Nephron (organoid): ENCODE data around the gene TPD52L1.

ENCODE experiments used
- H3K27ac Mint-ChIP-seq, 3 experiments: 2 replicates each; pipeline ENCODE4 v1.8.0; 2020; ENCODE audit warnings: mixed read lengths in 3 of 3, mild to moderate bottlenecking in 2 of 3, moderate library complexity in 1 of 3
- H3K27me3 Mint-ChIP-seq: 2 replicates; pipeline ENCODE4 v1.8.0; 2021; ENCODE audit warnings: low read depth, mild to moderate bottlenecking, moderate library complexity, mixed read lengths
- H3K36me3 Mint-ChIP-seq: 2 replicates; pipeline ENCODE4 v1.8.0; 2020; ENCODE audit warnings: low read depth, mixed read lengths
- H3K4me1 Mint-ChIP-seq: 2 replicates; pipeline ENCODE4 v1.8.0; 2020; ENCODE audit warnings: mixed read lengths
- H3K4me3 Mint-ChIP-seq, 3 experiments: 2 replicates each; pipeline ENCODE4 v1.8.0; 2020; ENCODE audit warnings: mild to moderate bottlenecking in 3 of 3, mixed read lengths in 3 of 3, moderate library complexity in 2 of 3
- H3K9me3 Mint-ChIP-seq: 2 replicates; pipeline ENCODE4 v1.8.0; 2020; ENCODE audit warnings: mixed read lengths
- TF ChIP-seq, protein P1 (sequence below), 3 experiments: fragments of 200-600 bp; sonication (generic); IDR thresholded peaks; one replicate each; pipeline ENCODE4 v1.5.0; 2021; ENCODE audit warnings: antibody characterized with exemption in 3 of 3; ENCODE audit not compliant: unreplicated experiment in 3 of 3

Gene TPD52L1

DNA sequence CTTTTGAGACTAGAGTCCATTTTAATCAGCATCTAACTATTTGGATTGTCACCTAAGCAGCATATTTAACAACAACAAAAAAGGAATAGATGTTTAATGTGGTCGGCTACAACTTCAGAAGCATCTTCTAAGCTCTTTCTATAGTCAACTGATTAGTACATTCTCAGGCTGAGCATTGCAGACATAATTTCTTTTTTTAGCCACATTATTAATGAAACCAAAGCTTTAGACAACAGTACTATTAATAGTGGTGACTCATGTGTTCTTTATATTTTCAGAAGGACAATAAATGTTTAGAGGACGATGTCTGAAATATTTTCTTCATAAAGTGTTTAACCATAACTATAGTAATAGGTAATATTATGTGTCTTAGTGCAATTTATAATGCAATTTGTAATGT is 52.4 kb downstream of the TPD52L1 start:
- no peak overlapping the region for H3K27ac Mint-ChIP-seq
- H3K4me3 Mint-ChIP-seq: no peak overlapping the region
- H3K36me3 Mint-ChIP-seq: no peaks in the 10 kb centered on the region

DNA sequence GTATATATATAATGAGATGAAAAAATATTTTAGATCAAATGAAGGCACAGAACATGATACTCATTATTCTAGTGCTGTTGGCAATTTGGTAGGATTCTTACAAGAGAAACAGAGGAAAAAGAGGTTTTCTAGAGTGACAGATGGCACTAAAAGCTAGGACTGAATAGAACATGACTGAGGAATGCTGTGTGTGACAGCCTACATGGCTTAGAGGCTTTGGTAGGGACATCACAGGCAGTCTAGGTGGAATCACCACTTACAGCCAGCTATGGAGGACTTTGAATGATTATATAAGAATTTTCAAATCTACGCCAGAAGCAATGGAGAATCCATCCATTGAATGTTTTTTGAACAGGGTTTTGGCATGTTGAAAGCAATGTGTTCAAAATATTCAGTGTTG is 52.8 kb downstream of the TPD52L1 start:
- Mint-ChIP-seq H3K9me3 (no peaks in the 10 kb centered on the region), H3K36me3 (no peaks in the 10 kb centered on the region), H3K27ac (no peak overlapping the region), H3K27me3 (no peaks in the 10 kb centered on the region), H3K4me1 (peaks cover 29% of the 10 kb centered on the region), H3K4me3 (no peak overlapping the region)
- TF ChIP-seq, protein P1, sequence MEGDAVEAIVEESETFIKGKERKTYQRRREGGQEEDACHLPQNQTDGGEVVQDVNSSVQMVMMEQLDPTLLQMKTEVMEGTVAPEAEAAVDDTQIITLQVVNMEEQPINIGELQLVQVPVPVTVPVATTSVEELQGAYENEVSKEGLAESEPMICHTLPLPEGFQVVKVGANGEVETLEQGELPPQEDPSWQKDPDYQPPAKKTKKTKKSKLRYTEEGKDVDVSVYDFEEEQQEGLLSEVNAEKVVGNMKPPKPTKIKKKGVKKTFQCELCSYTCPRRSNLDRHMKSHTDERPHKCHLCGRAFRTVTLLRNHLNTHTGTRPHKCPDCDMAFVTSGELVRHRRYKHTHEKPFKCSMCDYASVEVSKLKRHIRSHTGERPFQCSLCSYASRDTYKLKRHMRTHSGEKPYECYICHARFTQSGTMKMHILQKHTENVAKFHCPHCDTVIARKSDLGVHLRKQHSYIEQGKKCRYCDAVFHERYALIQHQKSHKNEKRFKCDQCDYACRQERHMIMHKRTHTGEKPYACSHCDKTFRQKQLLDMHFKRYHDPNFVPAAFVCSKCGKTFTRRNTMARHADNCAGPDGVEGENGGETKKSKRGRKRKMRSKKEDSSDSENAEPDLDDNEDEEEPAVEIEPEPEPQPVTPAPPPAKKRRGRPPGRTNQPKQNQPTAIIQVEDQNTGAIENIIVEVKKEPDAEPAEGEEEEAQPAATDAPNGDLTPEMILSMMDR (IDR thresholded peaks at IDR 0.05; ENCODE audit: unreplicated experiment in 3 of 3): no peak

More for the DNA sequence above, 52.4 kb downstream of the TPD52L1 start:
- H3K4me1 Mint-ChIP-seq: peaks cover 30% of the 10 kb centered on the region
- no peaks in the 10 kb centered on the region for H3K9me3 Mint-ChIP-seq
- TF ChIP-seq, protein P1 (IDR thresholded peaks at IDR 0.05; ENCODE audit: unreplicated experiment in 3 of 3): no peak
- no peaks in the 10 kb centered on the region for H3K27me3 Mint-ChIP-seq

DNA sequence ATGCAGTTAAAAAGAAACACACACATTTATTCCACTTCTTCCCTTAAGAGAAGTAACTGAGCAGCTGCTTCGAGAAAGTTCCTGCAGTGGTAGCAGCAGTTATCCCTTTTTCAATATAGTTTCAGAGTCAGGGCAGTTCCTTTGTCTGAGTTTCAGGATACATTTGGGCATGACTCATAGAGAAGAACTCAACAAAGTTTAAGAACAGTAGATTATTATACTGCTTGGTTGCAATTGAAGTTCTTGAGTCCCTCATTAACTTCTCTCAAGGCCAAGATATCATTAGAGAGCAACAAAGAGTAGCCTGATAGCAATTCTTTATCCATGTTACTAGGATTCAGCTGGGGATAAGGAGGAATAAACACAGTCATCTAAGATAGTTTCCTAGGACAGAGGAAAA is 54.4 kb downstream of the TPD52L1 start:
- no peaks in the 10 kb centered on the region for H3K27me3 Mint-ChIP-seq
- no peak overlapping the region for H3K4me3 Mint-ChIP-seq
- no peaks in the 10 kb centered on the region for H3K36me3 Mint-ChIP-seq
- H3K4me1 Mint-ChIP-seq: peaks cover 17% of the 10 kb centered on the region
- H3K27ac Mint-ChIP-seq: no peak overlapping the region
- TF ChIP-seq, protein P1 (IDR thresholded peaks at IDR 0.05; ENCODE audit: unreplicated experiment in 3 of 3): no peak
- no peaks in the 10 kb centered on the region for H3K9me3 Mint-ChIP-seq

DNA sequence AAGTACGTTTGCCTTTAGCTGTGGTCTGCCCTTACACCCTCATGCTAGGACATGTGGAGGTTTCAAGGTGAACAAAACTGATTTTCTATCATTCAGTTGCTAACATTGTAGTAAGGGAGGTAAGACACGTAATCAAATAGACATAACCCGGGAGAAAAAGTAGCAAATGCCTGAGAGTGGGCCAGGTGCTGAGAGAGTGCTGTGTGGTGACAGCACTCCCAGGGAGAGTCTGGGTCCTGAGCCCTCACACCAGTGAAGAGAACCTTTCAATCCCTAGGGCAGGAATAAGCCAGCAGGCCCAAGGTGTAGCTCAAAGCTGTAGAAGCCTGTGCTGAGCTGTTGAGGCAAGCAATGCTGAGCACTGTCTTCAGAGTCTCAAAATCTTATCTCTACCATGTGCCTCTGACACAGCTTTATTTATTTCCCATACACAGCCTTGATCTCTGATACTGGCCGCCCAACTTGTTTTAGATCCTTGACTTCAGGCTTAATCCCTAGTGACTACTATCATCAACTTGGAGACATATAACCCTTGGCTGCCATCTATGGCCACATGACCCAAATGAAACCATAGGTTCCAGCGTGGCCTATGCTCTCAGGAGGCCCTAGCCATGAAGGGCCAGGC is 55.2 kb downstream of the TPD52L1 start:
- Mint-ChIP-seq H3K27ac (no peak overlapping the region), H3K9me3 (no peaks in the 10 kb centered on the region), H3K27me3 (no peaks in the 10 kb centered on the region), H3K36me3 (no peaks in the 10 kb centered on the region), H3K4me3 (no peak overlapping the region), H3K4me1 (peaks cover 10% of the 10 kb centered on the region)
- TF ChIP-seq, protein P1 (IDR thresholded peaks at IDR 0.05; ENCODE audit: unreplicated experiment in 3 of 3): no peak

DNA sequence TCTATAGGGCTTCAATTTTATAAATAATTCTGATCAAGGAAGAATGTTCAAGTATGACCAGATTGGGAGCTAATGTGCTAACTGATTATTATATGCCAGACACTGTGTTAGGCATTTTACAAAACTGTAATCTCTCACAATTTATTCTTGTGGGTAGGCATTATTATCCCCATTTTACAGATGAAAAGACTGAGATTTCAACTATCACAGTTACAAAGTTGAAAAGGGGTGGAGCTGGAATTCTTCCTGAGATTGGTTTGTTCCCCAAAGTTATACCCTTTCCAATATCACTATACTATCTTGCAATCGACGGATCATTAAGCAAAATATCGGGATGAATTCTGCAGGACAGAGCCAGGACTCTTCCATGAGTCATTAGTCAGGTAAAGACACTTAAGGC is 57.1 kb downstream of the TPD52L1 start:
- Mint-ChIP-seq H3K9me3 (no peaks in the 10 kb centered on the region), H3K27ac (no peak overlapping the region), H3K4me1 (peaks cover 10% of the 10 kb centered on the region), H3K36me3 (no peaks in the 10 kb centered on the region), H3K27me3 (no peaks in the 10 kb centered on the region), H3K4me3 (no peak overlapping the region)
- TF ChIP-seq, protein P1 (IDR thresholded peaks at IDR 0.05; ENCODE audit: unreplicated experiment in 3 of 3): no peak

DNA sequence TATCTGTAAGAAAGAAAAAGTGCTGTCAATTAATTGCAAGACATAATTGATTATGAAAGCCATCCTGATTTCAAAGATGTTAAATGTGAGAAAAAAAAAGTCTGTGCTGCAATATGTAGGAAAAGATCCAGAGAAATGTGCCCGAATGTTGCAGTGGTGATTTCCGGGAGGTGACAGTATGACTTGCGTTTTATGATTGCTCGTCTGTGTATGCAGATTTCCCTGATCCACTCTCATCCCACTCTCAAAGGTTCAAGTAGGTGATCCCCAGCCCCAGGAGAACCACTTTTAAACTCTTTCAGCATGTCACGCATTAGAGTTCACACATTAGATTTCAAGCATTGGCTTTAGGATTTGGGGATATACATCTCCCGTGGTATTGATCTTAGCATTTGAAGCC is 57.8 kb downstream of the TPD52L1 start:
- H3K27ac Mint-ChIP-seq: no peak overlapping the region
- no peaks in the 10 kb centered on the region for H3K36me3 Mint-ChIP-seq
- no peak overlapping the region for H3K4me3 Mint-ChIP-seq
- no peaks in the 10 kb centered on the region for H3K27me3 Mint-ChIP-seq
- peaks cover 10% of the 10 kb centered on the region for H3K4me1 Mint-ChIP-seq
- no peaks in the 10 kb centered on the region for H3K9me3 Mint-ChIP-seq
- TF ChIP-seq, protein P1 (IDR thresholded peaks at IDR 0.05; ENCODE audit: unreplicated experiment in 3 of 3): no peak
